NCI-H510A (cell line): Measurements from ENCODE around the gene CTAG2.
"Not testable (repeated sequence)": the region's sequence is repeated elsewhere in the genome, so short reads cannot be mapped to it uniquely, and the experiment has no call there.

ENCODE experiments used
- DNase-seq: peaks from one replicate; lab custom pipeline; 2025; lab: John Stamatoyannopoulos, UW

The CTAG2 gene

DNA sequence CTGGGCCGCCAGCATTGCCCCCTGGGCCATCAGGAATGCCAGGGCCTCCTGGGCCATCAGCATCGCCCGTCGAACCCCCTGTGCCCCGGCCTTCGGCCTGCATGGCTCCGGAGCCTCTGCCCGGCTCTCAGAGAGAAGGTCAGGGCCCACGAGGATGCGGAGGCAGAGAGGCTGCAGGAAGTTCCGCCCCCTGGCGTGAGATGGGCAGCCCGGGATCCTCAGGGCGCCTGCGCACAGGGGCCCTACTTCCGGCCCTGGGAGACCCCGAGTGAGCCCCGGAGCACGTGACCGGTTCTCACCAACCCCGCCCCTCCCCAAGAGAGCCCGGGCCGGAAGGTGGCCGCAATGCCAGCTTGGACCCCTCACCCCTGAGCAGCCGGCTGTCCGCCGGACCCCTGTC is at the start of gene CTAG2:
TSS of gene CTAG2 (minus strand) at position 167 of the 400 bp plus-strand sequence. CDS start at position 103, 64 bp downstream.
- DNase-seq: not testable (repeated sequence)

DNA sequence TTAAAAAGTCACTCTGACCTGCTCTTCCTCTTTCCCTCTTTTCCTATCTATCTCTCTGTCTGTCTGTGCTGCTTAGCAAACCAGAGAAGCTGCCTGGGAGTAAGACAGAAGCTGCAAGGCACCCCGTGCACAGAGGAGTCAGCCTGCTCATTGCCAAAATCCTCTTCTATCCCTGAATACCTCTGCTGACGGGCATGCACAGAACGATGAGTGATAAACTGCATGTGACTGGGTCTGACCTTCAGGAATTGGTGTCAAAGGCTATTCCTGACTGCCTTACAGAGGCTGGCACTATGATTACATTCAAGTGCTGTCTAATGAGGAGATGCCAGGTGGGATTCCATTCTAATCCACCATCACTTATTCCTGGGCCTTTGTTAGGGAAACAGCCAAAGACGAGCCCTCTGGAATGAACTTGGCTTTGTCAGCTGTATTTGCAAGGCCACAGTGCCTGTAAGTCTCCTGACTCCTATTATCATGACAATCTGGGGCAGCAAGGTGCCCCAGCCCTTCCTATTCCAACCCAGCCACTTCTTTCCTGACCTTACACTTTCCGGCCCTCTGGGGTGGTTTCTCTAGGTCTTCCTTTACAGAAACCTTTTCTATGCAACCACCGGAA is 45.4 kb upstream of the CTAG2 start:
- DNase-seq: no peak

DNA sequence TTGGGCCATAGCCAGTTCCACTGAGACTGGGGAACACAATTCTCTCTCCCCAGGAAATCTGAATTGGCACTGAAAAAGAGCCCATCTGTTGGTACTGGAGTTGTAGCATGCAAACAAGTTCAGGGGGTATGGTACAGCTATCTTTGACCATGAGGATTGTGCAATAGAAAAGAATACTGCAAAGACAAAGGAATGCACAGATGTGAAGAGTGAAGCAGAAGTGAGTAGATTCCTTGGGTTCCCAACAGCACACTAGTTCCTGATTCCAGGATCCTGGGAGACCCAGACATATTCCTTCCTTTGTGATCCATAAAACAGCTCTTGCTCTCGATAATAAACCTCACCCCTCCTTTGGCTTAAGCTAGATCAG is 43.3 kb upstream of the CTAG2 start:
- no peak for DNase-seq

DNA sequence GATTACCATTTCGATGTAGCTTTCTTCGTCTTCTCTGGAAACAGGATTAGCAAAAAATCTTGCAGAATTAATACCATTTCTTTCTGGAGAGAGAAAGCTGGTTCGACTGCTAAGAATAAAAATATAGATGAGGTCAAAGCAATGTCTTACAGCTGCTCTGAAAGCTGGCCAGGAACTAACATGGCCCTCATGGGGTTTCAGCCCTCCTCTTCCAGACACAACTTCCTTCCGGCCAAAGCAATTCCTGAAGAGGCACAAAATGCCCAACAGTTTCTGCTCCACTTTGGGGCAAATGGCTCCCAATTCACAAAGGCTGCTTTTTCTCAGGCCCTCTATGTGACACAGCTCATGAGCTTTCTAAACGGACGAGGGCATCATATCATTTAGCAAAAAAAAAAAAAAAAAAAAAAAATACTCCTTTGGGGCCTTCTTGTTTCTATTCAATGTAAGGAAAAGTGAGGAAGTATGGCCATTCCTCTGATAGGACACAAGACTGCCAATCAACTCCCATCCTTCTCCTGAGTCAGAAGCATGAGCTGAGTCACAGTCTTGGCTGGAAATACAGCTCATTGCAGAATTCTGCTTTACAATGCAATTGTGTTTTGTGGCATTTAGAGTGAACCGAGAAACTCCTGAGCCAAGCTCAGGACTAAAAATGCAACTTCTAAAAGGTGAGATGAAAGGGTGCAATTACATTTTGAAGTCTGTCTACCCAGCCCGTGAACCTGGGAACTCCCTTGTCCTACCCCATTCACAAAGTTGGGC is 42.7 kb upstream of the CTAG2 start:
- DNase-seq: no peak

DNA sequence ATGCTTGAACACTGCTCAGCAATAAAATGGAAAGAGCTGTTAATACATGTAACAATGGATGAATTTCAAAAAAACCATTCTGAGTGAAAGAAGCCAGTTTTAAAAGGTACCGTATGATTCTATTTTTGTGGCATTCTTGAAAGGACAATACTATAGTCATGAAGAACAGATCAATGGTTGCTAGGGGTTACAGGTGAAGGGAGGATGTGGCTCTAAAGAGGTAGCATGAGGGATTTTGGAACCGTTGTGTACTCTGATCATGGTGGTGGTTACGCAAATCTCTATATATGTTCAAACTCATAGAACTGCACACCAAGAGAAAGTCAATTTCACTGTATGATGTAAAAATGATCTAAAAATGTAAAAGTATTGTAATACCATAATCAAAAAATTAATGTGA is 40.0 kb upstream of the CTAG2 start:
- DNase-seq: no peak

DNA sequence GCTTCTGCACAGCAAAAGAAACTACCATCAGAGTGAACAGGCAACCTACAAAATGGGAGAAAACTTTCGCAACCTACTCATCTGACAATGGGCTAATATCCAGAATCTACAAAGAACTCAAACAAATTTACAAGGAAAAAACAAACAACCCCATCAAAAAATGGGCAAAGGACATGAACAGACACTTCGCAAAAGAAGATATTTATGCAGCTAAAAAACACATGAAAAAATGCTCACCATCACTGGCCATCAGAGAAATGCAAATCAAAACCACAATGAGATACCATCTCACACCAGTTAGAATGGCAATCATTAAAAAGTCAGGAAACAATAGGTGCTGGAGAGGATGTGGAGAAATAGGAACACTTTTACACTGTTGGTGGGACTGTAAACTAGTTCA is 37.1 kb upstream of the CTAG2 start:
- not testable (repeated sequence) for DNase-seq

DNA sequence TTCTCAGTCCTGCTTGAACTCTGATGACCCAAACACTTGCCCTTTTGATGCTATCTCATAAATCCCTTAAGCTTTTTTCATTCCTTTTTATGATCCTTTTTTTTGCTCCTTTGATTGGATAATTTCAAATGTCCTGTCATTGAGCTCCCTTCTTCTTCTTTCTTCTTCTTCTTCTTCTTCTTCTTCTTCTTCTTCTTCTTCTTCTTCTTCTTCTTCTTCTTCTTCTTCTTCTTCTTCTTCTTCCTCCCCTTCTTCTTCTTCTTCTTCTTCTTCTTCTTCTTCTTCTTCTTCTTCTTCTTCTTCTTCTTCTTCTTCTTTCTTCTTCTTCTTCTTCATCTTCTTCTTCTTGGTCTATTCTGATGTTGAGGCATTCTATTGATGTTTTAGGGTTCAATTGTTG is 18.7 kb upstream of the CTAG2 start:
- DNase-seq: not testable (repeated sequence)

DNA sequence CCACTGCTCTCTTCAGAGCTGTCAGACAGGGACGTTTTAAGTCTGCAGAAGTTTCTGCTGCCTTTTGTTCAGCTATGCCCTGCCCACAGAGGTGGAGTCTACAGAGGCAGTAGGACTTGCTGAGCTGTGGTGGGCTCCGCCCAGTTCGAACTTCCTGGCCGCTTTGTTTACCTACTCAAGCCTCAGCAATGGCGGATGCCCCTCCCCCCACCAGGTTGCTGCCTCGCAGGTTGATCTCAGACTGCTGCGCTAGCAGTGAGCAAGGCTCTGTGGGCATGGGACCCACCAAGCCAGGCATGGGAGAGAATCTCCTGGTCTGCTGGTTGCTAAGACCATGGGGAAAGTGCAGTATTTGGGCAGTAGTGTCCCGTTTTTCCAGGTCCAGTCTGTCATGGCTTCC is 17.5 kb upstream of the CTAG2 start:
- not testable (repeated sequence) for DNase-seq

DNA sequence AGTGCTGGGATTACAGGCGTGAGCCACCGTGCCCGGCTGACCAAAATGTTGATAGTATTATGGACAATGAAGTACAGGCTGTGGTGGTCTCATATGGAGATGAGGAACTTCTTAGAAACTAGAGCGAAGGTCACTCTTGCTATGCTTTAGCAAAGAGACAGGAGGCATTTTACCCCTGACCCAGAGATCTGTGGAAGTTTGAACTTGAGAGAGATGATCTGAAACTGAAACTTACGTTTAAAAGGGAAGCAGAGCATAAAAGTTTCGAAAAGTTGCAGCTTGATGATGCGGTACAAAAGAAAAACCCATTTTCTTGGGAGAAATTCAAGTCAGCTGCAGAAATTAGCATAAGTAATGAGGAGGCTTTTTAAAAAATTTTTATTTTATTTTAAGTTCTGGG is 8.5 kb upstream of the CTAG2 start:
- no peak for DNase-seq

DNA sequence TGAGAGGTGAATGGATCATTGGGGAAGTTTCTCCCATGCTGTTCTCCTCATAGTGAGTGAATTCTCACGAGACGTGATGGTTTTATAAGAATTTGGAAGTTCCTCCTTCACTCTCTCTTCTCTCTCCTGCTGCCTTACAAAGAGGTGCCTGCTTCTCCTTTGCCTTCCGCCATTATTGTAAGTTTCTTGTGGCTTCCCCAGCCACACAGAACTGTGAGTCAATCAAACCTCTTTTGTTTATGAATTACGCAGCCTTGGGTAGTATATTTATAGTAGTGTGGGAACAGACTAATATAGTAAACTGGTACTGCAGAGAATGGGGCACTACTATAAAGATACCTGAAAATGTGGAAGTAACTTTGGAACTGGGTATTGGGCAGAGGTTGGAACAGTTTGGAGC is 7.8 kb upstream of the CTAG2 start:
- DNase-seq: no peak

DNA sequence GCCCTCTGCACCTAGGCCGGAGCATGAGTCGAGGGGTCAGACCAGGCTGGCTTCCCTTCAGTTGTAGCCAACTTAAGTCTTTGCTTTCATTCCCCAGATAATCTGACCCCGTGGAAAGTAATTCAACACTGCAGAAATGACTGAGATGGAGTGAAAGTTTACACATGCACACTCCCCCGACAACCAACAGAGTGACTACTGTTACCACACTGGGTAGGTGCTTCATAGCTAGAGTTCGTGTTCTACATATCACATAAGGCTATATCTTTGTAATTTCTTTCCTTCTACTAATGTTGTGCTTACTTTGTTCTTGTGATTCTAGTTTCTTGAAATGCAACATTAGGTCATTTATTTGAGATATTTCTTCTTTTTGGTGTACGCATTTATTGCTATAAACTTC is 7.2 kb upstream of the CTAG2 start:
- no peak for DNase-seq

DNA sequence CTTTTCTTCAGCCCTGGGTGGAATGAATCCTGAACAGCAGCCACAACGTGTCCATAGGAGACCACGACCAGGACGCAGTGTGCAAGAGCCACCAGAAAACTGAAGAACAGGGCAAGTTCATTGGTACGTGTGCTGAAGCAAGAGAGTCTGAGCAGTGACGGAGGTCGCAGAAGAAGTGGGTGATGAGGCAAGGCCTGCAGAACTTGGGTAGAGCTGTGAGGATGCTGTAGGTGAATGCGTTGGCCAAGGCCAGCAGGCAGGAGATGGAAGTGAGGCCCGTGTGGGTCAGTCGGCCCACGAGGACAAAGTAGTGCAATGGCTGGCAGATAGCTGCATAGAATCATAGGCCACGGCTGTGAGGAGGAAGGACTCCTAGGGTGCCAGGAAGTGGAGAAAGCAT is 5.6 kb upstream of the CTAG2 start:
- no peak for DNase-seq

DNA sequence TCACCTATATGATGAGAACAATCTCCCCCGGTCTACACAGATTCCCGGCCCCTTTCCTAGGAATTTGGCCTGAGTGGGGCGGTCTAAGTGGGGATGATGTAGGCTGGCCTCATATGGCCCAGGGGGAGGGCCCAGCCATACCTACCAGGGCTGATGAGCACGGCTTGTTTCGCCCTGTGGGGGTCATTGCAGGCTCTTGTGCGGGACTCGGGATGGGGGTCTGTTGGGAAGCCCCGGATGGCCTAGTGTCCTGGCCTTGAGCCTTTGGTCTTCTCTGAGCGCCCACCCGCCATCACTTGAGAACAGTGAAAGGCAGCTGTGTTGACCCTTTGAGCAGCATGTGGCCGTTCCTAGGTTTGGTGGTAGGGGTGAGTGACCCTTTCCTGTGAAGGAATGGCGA is 4.8 kb upstream of the CTAG2 start:
- no peak for DNase-seq

DNA sequence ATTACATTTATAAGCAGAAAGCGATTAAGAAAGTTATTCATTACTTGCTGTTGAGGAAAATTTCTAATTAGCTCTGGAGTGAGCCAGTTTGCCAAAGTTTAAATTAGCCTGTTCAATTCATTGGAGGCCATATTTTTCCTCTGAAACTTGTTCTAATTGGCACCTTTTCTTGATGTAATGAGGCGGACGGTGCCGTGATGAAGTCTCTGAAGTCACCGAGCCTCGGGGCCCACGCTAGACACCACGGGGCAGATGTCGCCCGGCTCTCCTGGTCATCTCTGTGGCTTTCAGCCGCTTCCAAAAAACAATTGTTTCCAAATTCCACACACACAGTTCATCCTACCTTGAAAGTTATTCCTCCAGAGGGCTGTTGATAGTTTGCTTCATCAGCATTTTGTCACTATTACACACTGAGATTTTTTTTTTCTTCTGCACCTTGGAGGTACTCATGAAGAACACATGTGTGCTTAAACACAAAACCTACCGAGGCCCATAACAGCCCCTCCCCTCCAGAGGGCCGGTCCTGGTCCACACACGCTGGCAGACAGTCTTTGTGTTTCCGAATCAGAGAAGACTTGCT is 3.9 kb upstream of the CTAG2 start:
- no peak for DNase-seq

DNA sequence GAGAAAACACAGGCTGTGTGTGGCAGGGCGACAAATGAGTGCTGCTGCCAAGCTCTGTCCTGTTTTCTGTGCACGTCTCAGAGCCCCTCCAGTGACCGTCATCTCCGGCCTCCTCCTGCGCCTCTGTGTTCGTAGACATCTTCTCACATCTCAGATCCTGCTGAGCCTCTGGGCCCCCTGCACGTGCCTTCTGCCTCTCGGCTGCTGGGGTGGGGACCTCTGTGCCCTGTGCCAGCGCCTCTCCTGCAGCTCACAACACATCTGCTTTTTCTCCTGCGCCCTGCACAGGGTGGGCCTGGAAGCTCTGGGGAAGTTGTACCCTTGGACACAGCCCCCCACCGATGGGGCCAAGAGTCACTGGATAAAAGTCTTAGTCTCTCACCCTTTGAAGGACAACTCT is 2.4 kb upstream of the CTAG2 start:
- no peak for DNase-seq

DNA sequence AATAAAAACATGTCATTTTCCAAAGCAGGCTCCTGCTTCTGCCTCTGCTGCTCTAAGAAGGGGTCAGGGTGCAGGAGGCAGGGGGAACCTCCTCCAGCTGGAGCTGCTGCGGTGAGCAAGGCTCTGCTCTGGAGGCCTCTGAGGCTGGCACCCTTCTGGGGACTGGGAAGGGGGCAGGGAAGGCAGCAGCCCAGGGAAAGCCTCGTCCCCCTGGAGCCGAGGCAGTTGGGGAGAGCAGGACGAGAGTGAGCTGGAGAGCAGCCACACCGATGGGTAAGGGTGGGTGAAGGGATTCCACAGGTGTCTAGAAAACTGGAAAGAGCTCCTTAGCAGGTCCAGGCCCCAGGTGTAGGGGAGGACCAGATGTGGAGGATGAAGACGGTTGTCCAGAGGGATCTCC is 2.0 kb upstream of the CTAG2 start:
- DNase-seq: no peak

DNA sequence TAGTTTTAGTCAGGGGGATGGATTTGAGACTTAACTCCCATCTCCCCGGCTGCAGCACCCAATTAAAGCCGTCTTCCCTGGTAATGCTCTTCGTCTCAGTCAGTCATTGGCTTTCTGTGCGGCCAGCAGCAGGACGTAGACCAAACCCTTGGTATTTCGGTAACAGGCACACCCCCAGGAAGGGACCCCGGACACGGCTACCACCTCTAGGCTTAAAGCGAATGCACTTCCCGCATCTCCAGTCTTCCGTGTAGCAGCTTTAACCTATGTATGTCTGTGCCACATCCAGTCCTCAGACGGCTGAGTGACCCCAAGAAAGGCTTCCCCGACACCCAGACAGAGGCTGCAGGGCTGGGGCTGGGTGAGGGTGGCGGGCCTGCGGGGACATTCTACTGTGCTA is 1.5 kb upstream of the CTAG2 start:
- no peak for DNase-seq

DNA sequence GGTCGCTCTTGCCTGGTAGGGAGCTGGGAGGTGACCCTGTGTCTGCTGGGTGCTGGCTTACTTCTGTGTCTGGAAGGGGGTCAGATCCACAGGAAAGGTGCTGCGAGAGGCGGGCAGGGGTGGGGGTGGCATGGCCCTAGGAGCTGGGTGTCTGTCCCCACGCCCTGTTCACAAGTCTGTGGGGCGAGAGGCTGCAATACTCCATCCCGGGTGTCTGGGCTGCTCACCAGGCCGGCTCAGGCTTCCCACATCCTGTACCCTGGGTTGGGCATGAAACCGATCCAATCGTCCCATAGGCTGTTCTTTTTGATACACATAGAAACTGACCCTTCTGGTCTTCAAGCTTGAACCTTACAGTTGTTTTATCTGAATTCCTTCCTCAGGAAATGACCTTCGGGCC is 993 bp upstream of the CTAG2 start:
- no peak for DNase-seq

DNA sequence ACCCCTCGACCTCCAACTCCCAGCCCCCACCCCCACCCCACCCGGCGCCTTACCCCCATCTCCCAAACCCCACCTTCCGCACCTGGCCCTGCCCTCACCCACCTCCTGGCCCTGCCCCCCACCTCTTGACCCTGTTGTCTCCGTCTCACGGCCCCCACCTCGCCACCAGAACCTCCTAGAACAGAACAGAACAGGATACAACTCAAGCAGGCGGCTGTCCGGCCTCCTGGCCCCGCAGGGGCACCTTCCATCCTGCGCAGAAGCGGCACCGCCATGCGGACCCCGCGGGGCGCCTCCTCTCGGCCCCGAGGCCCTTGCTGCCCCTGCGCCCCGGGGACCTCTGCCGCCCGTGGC is 354 bp downstream of the CTAG2 start:
- no peak for DNase-seq

DNA sequence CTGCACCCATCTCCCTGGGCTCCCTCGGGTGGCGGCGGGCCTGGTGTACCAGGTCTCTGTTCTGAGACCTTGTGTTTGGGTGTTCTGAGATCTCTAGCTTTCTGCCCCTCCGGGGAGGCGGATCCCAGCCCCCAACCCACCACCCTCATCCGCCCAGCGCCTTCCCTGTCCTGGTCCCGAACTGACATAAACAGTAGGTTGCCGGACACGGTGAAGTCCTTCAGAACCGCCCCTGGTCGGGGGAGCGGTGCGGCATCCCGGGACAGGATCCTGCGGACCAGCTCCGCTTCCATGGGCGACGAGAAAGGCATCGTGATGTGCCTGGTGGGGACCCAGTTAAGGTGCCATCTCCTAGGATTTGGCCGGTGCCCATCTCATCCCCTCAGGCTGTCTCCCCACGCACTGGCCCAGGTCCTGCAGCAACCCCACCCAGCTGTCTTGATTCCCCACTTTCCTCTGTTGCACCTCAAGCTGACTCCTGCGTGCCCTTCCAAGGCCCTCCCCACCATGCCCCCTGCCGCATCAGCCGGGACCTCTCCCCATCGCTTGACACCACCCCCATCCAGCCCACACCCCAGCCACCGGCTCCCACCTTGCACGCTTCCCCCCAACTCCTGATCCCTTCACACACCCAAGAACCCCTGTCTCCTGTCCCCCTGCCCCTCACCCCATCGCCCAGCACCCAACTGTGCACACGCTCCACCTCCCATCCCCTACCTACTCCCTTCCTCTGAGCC is 900 bp downstream of the CTAG2 start:
- DNase-seq: no peak

DNA sequence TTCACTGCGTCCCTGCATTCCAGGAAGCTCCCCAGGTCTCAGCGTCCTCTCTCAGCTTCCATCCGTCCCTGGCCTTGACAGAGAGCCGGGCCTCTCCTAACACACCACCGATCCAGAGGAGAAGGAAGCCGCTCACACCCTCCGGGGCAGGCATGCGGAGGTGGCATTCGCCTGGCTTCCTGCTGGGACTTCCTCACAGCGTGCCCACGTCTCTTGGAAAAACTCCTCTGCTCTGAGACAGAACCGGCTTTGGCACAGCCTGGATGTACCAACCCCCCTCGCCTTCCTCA is 3.2 kb downstream of the CTAG2 start:
- no peak for DNase-seq

DNA sequence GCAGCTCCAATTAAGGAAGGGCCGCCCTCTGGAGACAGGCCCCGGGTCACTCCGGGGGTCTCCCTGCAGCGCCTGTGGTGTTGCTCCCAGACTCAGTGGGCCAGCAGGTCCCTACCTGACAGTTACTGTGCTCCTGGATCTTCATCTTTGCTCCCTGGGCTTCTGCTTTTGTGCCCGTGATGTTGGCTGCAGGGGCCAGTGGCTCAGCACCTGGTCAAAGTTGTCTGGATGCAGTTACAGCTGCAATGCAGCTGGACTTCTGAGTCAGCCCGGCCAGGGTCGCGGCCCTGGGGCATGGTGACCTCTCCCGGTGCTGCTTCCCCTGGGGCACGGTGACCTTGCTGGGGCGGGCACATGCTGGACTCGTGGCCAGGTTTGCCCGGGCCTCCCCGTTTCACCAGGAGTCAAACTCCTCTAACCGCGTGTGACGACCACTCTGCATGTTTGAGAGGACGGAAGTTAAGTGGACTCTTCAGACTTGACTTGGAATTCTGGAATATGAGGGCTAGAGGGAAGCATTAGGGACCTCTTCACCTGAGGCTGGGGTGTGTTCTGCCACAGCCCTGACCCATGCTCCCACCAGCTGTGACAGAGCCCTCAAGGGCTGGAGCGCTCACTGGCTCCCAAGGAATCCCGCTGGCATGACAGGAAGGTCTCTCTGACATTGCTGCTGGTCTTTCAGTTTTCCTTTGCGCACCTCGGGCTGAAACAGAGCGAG is 3.7 kb downstream of the CTAG2 start:
- no peak for DNase-seq

DNA sequence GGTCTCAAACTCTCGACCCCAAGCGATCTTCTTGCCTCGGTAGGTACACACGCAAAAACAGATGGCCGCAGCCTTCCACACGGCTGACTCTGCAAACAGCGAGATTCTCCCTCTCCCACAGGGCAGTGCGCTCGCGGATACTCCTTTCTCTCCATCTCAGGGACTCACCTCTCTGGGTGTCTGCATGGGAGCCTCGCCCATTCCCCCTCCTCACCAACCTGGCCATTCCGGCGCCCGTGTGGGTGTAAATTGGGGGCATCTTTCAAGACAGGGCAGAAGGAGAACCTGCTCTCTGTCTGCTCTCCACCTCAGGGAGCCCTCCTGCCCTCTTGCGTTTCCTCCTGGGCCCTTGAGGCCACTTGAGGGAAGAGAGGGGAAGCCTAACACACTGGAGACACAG is 4.4 kb downstream of the CTAG2 start:
- no peak for DNase-seq
